GM12873 (cell line): ENCODE data around the gene MARVELD3.

Experiments
- CTCF ChIP-seq: IDR thresholded peaks from 2 replicates; pipeline ENCODE4 v1.5.1; 2012; ENCODE audit warnings: low read depth, mild to moderate bottlenecking, moderate library complexity, low read length, control low read depth; ENCODE audit not compliant: insufficient read depth; ENCODE audit errors: missing control alignments

The MARVELD3 gene

DNA sequence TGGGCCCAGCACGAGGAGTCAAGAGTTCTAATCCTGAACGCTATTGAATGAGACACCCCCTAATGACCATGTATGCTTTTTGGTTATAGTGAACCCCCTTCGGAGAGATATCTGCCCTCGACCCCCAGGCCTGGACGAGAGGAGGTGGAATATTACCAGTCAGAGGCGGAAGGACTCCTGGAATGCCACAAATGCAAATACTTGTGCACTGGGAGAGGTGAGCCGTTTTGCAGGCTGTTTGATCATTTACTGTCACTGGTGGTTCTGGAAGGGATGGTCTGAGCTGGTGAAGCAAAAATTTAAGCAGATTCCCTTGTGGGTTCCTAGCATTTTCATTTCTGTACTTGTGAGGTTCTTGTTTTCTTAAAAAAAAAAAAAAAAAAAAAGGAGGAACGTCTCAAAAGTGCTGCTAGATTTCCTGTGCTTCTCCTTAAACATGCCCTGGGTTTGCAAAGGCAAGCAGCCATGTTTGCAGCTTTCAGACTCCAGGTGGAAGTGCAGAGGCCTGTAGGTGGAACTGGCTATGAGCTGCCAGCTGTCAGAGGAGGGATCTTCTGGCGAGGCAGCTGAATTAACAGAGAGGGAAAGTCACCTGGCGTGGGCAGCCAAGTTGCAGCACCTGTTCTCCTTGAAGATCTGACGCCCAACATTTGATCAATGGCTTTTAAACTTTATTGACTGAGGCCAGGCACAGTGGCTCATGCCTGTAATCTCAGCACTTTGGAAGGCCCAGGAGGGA, 3.5 kb downstream of the MARVELD3 start:
- no peak for TF ChIP-seq CTCF

GRCh38 chr16:71630808-71631207, 4.8 kb downstream of the MARVELD3 start:
- TF ChIP-seq CTCF, result no peak

DNA sequence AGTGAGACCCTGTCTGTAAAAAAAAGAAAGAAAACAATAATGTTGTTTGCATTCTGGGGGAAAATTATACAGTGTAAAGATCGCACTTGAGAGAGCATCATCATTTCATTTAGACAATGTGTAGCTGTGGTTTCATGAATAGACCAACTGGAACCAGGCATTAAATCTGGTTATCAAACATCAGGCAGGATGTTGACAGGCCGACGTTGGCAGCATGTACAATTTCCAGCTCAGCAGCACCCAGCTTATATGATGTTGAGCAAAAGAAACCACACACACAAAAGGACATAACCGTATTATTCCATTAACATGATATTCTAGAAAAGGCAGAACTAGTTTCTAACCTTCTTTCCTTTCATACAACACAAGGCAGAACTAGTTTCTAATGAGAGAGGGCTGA, 5.8 kb downstream of the MARVELD3 start:
- no peak for TF ChIP-seq CTCF

GRCh38 chr16:71635632-71636031, 9.6 kb downstream of the MARVELD3 start:
- TF ChIP-seq CTCF, result no peak

GRCh38 chr16:71637398-71637797, 11.4 kb downstream of the MARVELD3 start:
- TF ChIP-seq CTCF, result no peak

DNA sequence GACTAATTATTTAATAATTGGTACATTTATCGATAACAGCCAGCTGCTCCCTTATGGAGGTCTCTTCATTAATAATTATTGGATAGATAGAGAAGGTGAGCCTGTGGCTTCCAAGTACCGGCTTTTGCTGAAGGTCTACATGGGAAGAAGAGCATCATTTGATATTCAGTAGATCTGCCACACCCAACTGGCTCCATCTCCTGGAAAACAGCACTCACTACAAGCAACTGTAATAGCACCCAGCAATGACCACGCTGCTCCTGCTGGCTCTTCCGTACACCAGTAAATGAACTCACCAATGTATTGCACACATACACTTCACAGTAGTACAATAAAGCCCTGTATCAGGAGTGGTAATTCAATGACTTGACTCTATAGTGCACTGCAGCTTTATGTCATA, 19.5 kb downstream of the MARVELD3 start:
- TF ChIP-seq CTCF, result peak; percentile 61

DNA sequence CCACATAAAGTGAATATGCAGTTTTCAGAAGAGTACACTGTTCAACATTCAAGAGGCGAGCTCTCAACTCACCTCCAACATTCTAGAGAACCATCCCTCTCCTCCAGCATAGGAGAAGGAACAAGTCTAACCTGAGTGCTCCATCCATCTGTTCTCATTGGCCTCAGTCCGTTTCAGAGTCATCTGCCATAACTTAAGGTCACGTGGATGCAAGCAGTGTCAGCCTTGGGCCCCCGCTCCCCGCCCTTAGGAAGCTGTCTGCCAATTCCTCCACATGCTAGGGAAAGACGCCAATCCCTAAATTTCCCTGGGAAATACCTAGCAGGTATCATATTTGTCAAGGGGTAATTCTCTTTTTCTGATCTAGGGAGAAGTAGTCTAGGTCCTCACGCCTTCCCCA, 21.4 kb downstream of the MARVELD3 start:
- no peak for TF ChIP-seq CTCF

DNA sequence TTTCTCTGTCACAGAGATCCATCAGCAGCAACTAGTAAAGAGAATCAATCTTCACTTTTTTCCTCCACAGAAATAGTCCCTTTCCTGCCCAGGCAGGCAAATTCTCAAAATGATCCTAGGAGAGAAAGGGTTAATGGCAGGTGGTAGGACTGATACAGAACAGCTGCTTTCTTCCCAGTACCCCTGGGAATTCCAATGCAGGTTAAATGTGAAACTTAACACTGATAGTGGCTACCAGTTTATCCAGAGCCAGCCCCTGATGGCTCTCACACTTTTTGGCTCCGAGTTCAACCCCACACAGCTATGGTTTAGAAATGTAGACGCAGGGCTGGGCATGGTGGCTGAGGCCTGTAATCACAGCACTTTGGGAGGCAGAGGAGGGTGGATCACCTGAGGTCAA, 22.2 kb downstream of the MARVELD3 start:
- no peak for TF ChIP-seq CTCF
